GM12873 (cell line): ENCODE results near the gene HOXA5.

Experiments used
- CTCF ChIP-seq: IDR thresholded peaks from 2 replicates; pipeline ENCODE4 v1.5.1; 2012; ENCODE audit warnings: low read depth, mild to moderate bottlenecking, moderate library complexity, low read length, control low read depth; ENCODE audit not compliant: insufficient read depth; ENCODE audit errors: missing control alignments

The HOXA5 gene

GRCh38 chr7:27149842-27150567 is 6.5 kb upstream of the HOXA5 start:
- no peak for TF ChIP-seq CTCF

- no peak for TF ChIP-seq CTCF
These were observed 5.5 kb upstream of the HOXA5 start for GRCh38 chr7:27148756-27149641.

GRCh38 chr7:27148031-27148755 is 4.7 kb upstream of the HOXA5 start:
- no peak for TF ChIP-seq CTCF

- no peak for TF ChIP-seq CTCF
These were observed 3.9 kb upstream of the HOXA5 start, which contains the start of gene HOXA6 for GRCh38 chr7:27147199-27148030. Gene HOXA6, minus strand, starts transcription at chr7:27147774. Its CDS starts 25 bp downstream, at chr7:27147749.

- TF ChIP-seq CTCF, result no peak
These were observed 3.2 kb upstream of the HOXA5 start for GRCh38 chr7:27146491-27147198.

GRCh38 chr7:27145914-27146412 is 2.5 kb upstream of the HOXA5 start:
- no peak for TF ChIP-seq CTCF
